Spleen (tissue), 7 donors: ENCODE measurements around the gene PCCA.

Experiments used
- CTCF ChIP-seq, 11 experiments: fragments of 200-600 bp in 7 of 11; fragments of 450-650 bp in 4 of 11; sonication (generic) in 4 of 11; IDR thresholded peaks in 8 of 11; conservative IDR thresholded peaks in 3 of 11; 1 replicate in 7 of 11; 2 replicates in 4 of 11; pipeline versions ENCODE4 v1.4.0 to v1.8.0; 2016 to 2021; ENCODE audit warnings: antibody characterized with exemption in 11 of 11, inconsistent platforms in 4 of 11, mild to moderate bottlenecking in 1 of 11
- POLR2A ChIP-seq, 3 donors: fragments of 450-650 bp; IDR thresholded peaks; one replicate each; pipeline ENCODE4 v1.5.1; 2017; ENCODE audit warnings: antibody characterized with exemption in 3 of 3, mild to moderate bottlenecking in 1 of 3
- POLR2AphosphoS5 ChIP-seq, 3 donors: sonication (generic); formaldehyde crosslinking; IDR thresholded peaks; one replicate each; pipeline ENCODE4 v1.5.1; 2017; ENCODE audit warnings: antibody characterized with exemption in 3 of 3
- donor health status: DM: no; HTN: no; CAD: no; lungs with moderate emphysema.
- donor health status: DM: no; HTN: no; CAD: no.
- donor health status: DM: no; HTN: no; CAD: no.

GRCh38 chr13:100443998-100444328, 355.1 kb downstream of the PCCA start:
- no peak for TF ChIP-seq CTCF (IDR thresholded peaks at IDR 0.05 in 8 of 11, conservative IDR thresholded peaks at IDR 0.05 in 3 of 11)
- no peak for TF ChIP-seq POLR2A (IDR thresholded peaks at IDR 0.05)
- TF ChIP-seq POLR2AphosphoS5 (IDR thresholded peaks at IDR 0.05) = no peak
